Astrocyte of the spinal cord (primary cell): Measurements from ENCODE around the gene SLC19A1.

Experiments
- DNase-seq: peaks from one replicate; pipeline ENCODE4 v3.0.0; 2011; ENCODE audit warnings: low read depth, low spot score
- H3K4me3 ChIP-seq: 2 replicates; pipeline ENCODE4 v1.5.1; 2011; ENCODE audit warnings: low read depth, mild to moderate bottlenecking, low read length, moderate library complexity
- CTCF ChIP-seq: IDR thresholded peaks from 2 replicates; pipeline ENCODE4 v1.5.1; 2012; ENCODE audit warnings: low read depth, mild to moderate bottlenecking, low read length, inconsistent platforms
- in situ Hi-C: cut with HindIII; loops from 2 replicates; pipeline ENCODE4 v1.10.0; 2017; ENCODE audit warnings: low sequenced_read_pairs

The SLC19A1 gene

DNA sequence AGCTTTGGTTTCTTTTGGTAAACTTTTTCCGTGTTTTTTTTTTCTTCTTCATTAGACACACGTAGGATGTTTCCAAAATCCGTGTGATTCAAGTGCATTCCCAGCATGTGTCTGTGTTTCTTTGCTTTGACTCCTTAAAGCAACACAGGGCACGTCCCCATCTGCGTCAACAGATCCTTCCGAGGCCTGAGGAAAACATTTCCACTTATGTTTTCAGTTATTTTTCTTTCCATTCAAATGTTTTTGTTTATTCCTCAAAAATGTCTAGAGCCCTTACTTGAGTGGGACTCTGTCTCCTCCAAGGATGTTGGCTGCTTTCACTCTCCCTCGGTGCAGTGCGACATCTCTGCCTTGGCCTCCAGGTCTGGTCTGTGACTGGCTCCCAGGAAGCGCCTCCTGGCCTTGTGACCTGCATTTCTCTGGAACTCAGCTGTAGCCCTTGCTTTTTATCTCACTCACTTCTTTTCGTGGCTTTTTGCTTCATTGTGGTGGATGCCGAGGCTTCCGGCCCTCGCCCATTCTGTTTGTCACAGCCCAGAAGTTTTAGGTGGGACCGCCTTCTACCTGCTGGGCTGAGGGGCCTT is 31.3 kb upstream of the SLC19A1 start:
- DNase-seq = peak; percentile 56
- in situ Hi-C loops = no loop called here
- no peak overlapping the region for H3K4me3 ChIP-seq
- TF ChIP-seq CTCF = no peak

GRCh38 chr21:45572783-45573451 is 30.7 kb upstream of the SLC19A1 start:
- no peak overlapping the region for H3K4me3 ChIP-seq
- DNase-seq = no peak
- in situ Hi-C loops = no loop called here
- TF ChIP-seq CTCF = no peak

GRCh38 chr21:45572231-45572630 is 30.0 kb upstream of the SLC19A1 start:
- DNase-seq = no peak
- in situ Hi-C loops = no loop called here
- TF ChIP-seq CTCF = no peak
- no peak overlapping the region for H3K4me3 ChIP-seq

- in situ Hi-C loops = no loop called here
- no peak for DNase-seq
- TF ChIP-seq CTCF = no peak
- no peak overlapping the region for H3K4me3 ChIP-seq
Measured at GRCh38 chr21:45571641-45572040, 29.4 kb upstream of the SLC19A1 start.

DNA sequence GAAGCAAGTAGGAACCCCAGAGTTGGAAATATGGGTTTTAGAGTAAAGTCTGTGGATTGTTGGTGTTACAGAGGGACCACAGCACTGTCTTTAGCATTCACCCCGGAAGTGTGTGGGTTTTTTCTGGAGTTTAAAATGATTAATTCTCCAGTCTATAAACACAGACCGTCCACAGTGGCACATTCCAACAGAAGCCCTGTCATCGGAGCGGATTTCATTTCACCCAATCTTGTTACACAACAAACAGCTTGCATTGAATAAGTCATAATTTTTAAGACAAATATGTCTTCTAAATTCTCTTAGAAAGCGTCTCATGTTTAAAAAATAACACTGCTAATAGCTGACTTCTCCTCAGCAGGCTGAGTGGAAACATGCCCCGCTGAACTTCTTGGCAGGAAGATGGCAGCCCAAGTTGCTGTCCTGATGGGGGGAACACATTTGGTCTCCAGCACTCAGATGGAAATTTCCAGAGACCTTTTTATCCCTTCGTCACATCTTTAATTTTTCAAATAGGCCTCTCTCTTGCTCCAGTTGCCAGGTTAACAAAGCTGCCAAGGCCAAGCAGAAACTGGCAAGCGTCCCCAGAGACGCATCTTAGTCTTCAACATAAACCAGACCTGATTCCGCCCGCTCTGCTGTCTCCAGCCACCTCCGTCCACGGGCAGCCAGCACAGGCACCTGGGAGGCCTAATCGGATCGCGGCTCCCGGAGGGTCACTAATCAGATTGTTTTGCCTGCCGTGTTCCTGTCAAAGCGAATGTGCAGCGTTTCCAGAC is 28.8 kb upstream of the SLC19A1 start:
- H3K4me3 ChIP-seq = no peak overlapping the region
- in situ Hi-C loops = no loop called here
- TF ChIP-seq CTCF = no peak
- no peak for DNase-seq

GRCh38 chr21:45570071-45570470 is 27.8 kb upstream of the SLC19A1 start:
- no peak for TF ChIP-seq CTCF
- in situ Hi-C loops = no loop called here
- no peak for DNase-seq
- no peak overlapping the region for H3K4me3 ChIP-seq
